ENCODE data around the gene CYP21A2. TPM values are rescaled to one million over a fixed set of nuclear protein-coding genes. Genes with fewer than 3 reads are reported as not detected.
"Not testable (repeated sequence)": the region's sequence is repeated elsewhere in the genome, so short reads cannot be mapped to it uniquely, and the experiment has no call there.

CYP21A2 gene
- not detected in 2 replicates for total RNA-seq (2014; rRNA removed; shearing (Covaris generic))
- polyA plus RNA-seq (2014; cell fraction: nucleus; rRNA removed) = 0.40 TPM in 1 of 2 replicates, not detected in the other

DNA sequence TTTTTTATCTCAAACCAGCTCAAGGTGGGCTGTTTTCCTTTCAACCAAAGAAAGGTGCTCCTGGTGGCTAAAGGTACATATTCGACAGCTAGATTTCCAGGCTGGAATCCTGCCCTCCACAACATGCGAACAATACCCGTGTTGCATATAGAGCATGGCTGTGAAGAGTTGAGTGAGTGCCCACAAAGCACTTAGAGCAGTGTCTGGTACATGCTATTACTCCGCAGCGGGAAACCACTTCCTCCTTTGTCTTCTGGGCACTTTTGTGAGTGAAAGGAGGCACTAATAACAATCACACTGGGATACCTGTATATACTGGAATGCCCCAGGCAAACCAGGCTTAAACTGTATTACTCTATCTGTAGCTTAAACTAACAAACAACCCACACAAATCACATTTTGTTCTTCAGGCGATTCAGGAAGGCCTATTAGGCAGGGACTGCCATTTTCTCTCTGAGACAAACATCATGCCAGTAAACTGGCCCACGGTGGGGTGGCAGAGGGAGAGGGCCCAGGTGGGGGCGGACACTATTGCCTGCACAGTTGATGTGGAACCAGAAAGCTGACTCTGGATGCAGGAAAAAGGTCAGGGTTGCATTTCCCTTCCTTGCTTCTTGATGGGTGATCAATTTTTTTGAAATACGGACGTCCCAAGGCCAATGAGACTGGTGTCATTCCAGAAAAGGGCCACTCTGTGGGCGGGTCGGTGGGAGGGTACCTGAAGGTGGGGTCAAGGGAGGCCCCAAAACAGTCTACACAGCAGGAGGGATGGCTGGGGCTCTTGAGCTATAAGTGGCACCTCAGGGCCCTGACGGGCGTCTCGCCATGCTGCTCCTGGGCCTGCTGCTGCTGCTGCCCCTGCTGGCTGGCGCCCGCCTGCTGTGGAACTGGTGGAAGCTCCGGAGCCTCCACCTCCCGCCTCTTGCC lies at the start of gene CYP21A2:
Gene CYP21A2, plus strand, starts transcription at position 818 of the 927 bp plus-strand sequence. Its CDS starts 8 bp downstream, at position 826.
- not testable (repeated sequence) for DNase-seq (ENCODE audit: extremely low read depth, low read depth)

DNA sequence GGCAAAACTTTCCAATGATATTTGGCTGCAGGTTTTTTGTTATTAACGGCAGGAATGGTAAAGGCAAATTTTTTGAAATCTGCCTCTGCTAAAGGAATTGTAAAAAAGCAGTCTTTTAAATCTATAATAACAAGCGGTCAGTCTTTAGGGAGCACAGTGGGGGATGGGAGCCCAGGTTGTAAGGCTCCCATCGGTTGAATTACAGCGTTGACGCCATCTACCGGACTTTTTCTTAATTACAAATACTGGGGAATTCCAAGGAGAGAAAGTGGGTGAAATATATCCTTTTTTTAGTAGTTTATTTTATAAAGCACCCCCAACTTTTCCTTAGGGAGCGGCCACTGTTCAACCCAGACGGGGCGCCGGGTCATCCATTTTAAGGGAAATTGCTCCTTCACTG lies 48.9 kb upstream of the CYP21A2 start:
- not testable (repeated sequence) for DNase-seq (ENCODE audit: extremely low read depth, low read depth)

DNA sequence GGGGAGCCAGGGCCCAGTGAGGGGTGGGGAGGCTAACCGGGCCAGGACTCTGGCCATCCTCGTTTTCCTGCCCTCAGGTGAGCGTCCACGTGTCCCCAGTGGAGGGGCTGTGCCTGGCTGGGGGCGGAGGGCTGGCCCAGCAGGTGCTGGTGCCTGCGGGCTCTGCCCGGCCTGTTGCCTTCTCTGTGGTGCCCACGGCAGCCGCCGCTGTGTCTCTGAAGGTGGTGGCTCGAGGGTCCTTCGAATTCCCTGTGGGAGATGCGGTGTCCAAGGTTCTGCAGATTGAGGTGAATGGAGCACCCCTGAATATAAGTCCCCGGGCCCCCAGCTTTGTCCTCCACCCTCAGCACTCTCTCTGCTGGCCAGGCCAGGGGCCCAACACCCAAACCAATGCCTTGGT lies 43.8 kb upstream of the CYP21A2 start:
- DNase-seq (ENCODE audit: extremely low read depth, low read depth) = not testable (repeated sequence)

GRCh38 chr6:31996385-31996784 lies 41.8 kb upstream of the CYP21A2 start:
- DNase-seq (ENCODE audit: extremely low read depth, low read depth) = not testable (repeated sequence)

- not testable (repeated sequence) for DNase-seq (ENCODE audit: extremely low read depth, low read depth)
These were observed 35.5 kb upstream of the CYP21A2 start for GRCh38 chr6:32002546-32003268.

DNA sequence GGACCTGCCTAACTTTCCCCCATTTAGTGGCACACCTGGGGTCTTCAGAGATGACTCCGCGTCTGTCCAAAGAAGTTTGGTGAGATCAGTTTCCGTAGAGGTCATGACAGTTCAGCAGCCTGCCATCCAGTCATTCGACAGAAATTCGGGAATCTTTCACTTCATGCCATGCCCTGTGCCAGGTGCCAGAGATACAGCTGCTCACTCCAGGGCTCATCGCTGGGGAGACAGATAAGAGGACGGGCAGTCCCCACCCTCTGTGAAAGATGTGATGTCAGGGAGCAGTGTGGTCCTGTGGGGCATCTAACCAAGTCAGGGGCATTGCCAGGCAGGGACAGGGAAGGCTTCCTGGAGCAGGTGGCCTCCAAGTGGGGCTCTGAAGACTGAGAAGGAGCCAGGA lies 34.9 kb upstream of the CYP21A2 start:
- DNase-seq (ENCODE audit: extremely low read depth, low read depth) = not testable (repeated sequence)

DNA sequence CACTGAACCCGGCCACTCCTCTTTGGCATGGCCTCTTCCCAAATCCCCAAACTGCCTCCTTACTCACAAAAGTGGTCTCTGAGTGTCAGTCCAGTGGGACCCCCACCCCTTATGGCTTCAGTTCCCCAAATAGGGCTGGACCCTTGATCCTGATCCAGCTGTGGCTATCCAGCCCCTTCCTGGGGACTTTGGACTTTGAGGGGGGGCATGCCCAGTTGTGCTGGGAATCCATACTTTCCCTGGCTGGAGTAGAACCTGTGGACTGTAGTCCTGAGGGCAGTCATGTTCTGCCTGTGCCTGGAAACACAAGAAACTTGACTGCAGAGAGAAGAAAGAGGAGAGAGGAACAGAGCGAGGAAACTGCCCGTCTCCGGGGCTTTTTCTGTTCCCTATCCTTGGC lies 33.8 kb upstream of the CYP21A2 start:
- not testable (repeated sequence) for DNase-seq (ENCODE audit: extremely low read depth, low read depth)

DNA sequence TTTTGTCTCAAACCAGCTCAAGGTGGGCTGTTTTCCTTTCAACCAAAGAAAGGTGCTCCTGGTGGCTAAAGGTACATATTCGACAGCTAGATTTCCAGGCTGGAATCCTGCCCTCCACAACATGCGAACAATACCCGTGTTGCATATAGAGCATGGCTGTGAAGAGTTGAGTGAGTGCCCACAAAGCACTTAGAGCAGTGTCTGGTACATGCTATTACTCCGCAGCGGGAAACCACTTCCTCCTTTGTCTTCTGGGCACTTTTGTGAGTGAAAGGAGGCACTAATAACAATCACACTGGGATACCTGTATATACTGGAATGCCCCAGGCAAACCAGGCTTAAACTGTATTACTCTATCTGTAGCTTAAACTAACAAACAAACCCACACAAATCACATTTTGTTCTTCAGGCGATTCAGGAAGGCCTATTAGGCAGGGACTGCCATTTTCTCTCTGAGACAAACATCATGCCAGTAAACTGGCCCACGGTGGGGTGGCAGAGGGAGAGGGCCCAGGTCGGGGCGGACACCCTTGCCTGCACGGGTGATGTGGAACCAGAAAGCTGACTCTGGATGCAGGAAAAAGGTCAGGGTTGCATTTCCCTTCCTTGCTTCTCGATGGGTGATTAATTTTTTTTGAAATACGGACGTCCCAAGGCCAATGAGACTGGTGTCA lies 33.2 kb upstream of the CYP21A2 start:
- not testable (repeated sequence) for DNase-seq (ENCODE audit: extremely low read depth, low read depth)

DNA sequence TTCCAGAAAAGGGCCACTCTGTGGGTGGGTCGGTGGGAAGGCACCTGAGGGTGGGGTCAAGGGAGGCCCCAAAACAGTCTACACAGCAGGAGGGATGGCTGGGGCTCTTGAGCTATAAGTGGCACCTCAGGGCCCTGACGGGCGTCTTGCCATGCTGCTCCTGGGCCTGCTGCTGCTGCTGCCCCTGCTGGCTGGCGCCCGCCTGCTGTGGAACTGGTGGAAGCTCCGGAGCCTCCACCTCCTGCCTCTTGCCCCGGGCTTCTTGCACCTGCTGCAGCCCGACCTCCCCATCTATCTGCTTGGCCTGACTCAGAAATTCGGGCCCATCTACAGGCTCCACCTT lies 32.7 kb upstream of the CYP21A2 start:
- DNase-seq (ENCODE audit: extremely low read depth, low read depth) = not testable (repeated sequence)

DNA sequence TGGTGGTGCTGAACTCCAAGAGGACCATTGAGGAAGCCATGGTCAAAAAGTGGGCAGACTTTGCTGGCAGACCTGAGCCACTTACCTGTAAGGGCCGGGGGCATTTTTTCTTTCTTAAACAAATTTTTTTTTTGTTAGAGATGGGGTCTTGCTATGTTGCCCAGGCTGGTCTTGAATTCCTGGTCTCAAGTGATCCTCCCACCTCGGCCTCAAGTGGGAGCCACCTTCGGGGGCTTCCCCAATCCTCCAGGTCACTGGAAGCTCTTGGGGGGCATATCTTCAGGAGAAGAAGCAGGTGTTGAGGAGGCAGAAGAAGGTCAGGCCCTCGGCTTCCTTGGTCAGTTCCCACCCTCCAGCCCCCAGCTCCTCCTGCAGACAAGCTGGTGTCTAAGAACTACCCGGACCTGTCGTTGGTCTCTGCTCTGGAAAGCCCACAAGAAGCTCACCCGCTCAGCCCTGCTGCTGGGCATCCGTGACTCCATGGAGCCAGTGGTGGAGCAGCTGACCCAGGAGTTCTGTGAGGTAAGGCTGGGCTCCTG lies 32.2 kb upstream of the CYP21A2 start:
- not testable (repeated sequence) for DNase-seq (ENCODE audit: extremely low read depth, low read depth)

DNA sequence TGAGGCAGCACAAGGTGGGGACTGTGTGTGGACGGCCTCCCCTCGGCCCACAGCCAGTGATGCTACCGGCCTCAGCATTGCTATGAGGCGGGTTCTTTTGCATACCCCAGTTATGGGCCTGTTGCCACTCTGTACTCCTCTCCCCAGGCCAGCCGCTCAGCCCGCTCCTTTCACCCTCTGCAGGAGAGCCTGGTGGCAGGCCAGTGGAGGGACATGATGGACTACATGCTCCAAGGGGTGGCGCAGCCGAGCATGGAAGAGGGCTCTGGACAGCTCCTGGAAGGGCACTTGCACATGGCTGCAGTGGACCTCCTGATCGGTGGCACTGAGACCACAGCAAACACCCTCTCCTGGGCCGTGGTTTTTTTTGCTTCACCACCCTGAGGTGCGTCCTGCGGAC lies 31.1 kb upstream of the CYP21A2 start:
- not testable (repeated sequence) for DNase-seq (ENCODE audit: extremely low read depth, low read depth)

GRCh38 chr6:32008037-32008436 lies 30.2 kb upstream of the CYP21A2 start:
- not testable (repeated sequence) for DNase-seq (ENCODE audit: extremely low read depth, low read depth)

DNA sequence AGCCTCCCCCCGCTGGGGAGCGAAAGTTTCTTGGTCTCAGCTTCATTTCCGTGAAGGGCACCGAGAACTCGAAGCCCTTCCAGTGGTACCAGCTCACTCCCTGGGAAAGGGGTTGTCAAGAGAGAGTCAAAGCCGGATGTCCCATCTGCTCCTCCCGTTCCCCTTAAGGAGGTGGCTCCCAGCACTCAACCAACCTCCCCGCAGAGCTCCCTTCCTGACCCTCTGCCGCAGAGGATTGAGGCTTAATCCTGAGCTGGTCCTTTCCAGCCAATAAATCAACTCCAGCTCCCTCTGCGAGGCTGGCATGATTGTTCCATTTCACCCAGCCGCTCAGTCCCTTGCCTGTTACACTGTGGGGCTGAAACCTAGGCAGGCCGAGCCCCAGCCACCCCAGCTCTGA lies 29.6 kb upstream of the CYP21A2 start:
- DNase-seq (ENCODE audit: extremely low read depth, low read depth) = not testable (repeated sequence)

DNA sequence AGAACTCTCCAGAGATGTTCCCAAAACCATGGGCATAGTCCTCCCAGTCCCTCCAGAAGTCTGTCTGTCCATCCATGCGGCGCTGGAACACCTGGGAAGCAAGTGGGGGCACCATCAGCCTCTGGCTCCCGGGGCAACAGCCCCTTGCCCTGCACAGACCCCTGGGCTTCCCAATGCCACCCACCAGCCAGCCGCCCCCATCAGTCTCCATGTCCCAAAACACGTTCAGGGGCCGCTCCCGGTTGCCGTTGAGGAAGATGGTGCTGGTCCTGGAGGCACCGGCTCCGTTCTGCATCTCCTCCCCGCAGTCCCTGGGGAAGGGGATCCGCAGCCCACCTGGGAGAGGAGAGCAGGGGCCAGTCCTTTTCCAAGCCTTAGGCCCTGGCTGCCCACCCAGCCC lies 28.7 kb upstream of the CYP21A2 start:
- DNase-seq (ENCODE audit: extremely low read depth, low read depth) = not testable (repeated sequence)

GRCh38 chr6:32010856-32011530 lies 27.2 kb upstream of the CYP21A2 start:
- not testable (repeated sequence) for DNase-seq (ENCODE audit: extremely low read depth, low read depth)

- DNase-seq (ENCODE audit: extremely low read depth, low read depth) = not testable (repeated sequence)
These were observed 25.1 kb upstream of the CYP21A2 start for GRCh38 chr6:32012941-32013617.

- DNase-seq (ENCODE audit: extremely low read depth, low read depth) = not testable (repeated sequence)
These were observed 24.5 kb upstream of the CYP21A2 start for GRCh38 chr6:32013738-32014137.

GRCh38 chr6:32014547-32014946 lies 23.7 kb upstream of the CYP21A2 start, which contains the start of gene C4B:
TSS of gene C4B (plus strand) at chr6:32014795. CDS start at chr6:32014846, 51 bp downstream.
- not testable (repeated sequence) for DNase-seq (ENCODE audit: extremely low read depth, low read depth)

DNA sequence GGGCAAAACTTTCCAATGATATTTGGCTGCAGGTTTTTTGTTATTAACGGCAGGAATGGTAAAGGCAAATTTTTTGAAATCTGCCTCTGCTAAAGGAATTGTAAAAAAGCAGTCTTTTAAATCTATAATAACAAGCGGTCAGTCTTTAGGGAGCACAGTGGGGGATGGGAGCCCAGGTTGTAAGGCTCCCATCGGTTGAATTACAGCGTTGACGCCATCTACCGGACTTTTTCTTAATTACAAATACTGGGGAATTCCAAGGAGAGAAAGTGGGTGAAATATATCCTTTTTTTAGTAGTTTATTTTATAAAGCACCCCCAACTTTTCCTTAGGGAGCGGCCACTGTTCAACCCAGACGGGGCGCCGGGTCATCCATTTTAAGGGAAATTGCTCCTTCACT lies 16.1 kb upstream of the CYP21A2 start:
- DNase-seq (ENCODE audit: extremely low read depth, low read depth) = not testable (repeated sequence)

Measured in NCI-H460 (cell line).